ENCODE measurements around the gene SLC9A9.
A peak's percentile ranks its signal among the peaks of the same experiment; 100 is the strongest.

SLC9A9 gene

GRCh38 chr3:143307613-143308183 is 540.6 kb downstream of the SLC9A9 start:
- Histone ChIP-seq H3K56ac (ENCODE audit: low read length) (no peak overlapping the region), H4K5ac (ENCODE audit: low read length) (no peak overlapping the region), H3K4me2 (ENCODE audit: low read length) (no peak overlapping the region), H3K9ac (ENCODE audit: low read length) (no peak overlapping the region), H3K79me2 (ENCODE audit: control insufficient read depth, insufficient read depth, low read length) (no peaks in the 10 kb centered on the region), H3K79me1 (ENCODE audit: low read length) (no peaks in the 10 kb centered on the region), H3K36me3 (ENCODE audit: control insufficient read depth, insufficient read depth, low read length) (no peaks in the 10 kb centered on the region), H3K27ac (ENCODE audit: low read depth, low read length) (no peak overlapping the region), H2BK120ac (ENCODE audit: low read depth, low read length) (no peak overlapping the region), H3K4ac (ENCODE audit: low read depth, low read length) (no peak overlapping the region), H3K4me1 (ENCODE audit: control insufficient read depth, low read depth, low read length) (no peaks in the 10 kb centered on the region), H3K23ac (ENCODE audit: low read length) (no peak overlapping the region), H3K27me3 (ENCODE audit: insufficient read depth, low read length, poor library complexity) (no peaks in the 10 kb centered on the region), H3K18ac (ENCODE audit: low read length) (no peak overlapping the region), H2BK15ac (replicated peaks; ENCODE audit: low read depth) (no peak overlapping the region), H2BK5ac (ENCODE audit: low read length) (no peak overlapping the region), H3K4me3 (ENCODE audit: low read length) (no peak overlapping the region), H4K8ac (ENCODE audit: low read depth, low read length) (no peak overlapping the region), H2AK5ac (ENCODE audit: low read length) (no peak overlapping the region)
- no CpG with 5 or more reads among the region's 1 CpG for WGBS (ENCODE audit: extremely low coverage, insufficient coverage, low lambda C conversion rate)
- DNase-seq: peak; percentile 19

- Histone ChIP-seq H3K4me2 (ENCODE audit: low read length) (no peak overlapping the region), H3K79me2 (ENCODE audit: control insufficient read depth, insufficient read depth, low read length) (no peaks in the 10 kb centered on the region), H4K8ac (ENCODE audit: low read depth, low read length) (no peak overlapping the region), H3K18ac (ENCODE audit: low read length) (no peak overlapping the region), H3K4me3 (ENCODE audit: low read length) (no peak overlapping the region), H3K27me3 (ENCODE audit: insufficient read depth, low read length, poor library complexity) (no peaks in the 10 kb centered on the region), H3K36me3 (ENCODE audit: control insufficient read depth, insufficient read depth, low read length) (no peaks in the 10 kb centered on the region), H2BK5ac (ENCODE audit: low read length) (no peak overlapping the region), H2BK120ac (ENCODE audit: low read depth, low read length) (no peak overlapping the region), H3K4ac (ENCODE audit: low read depth, low read length) (no peak overlapping the region), H2AK5ac (ENCODE audit: low read length) (no peak overlapping the region), H3K4me1 (ENCODE audit: control insufficient read depth, low read depth, low read length) (no peaks in the 10 kb centered on the region), H3K23ac (ENCODE audit: low read length) (no peak overlapping the region), H3K79me1 (ENCODE audit: low read length) (no peaks in the 10 kb centered on the region), H3K27ac (ENCODE audit: low read depth, low read length) (no peak overlapping the region), H4K5ac (ENCODE audit: low read length) (no peak overlapping the region), H3K9ac (ENCODE audit: low read length) (no peak overlapping the region), H2BK15ac (replicated peaks; ENCODE audit: low read depth) (no peak overlapping the region), H3K56ac (ENCODE audit: low read length) (no peak overlapping the region)
- WGBS (ENCODE audit: extremely low coverage, insufficient coverage, low lambda C conversion rate): no CpG with 5 or more reads among the region's 1 CpG
- no peak for DNase-seq
Measured at GRCh38 chr3:143306407-143306806, 541.9 kb downstream of the SLC9A9 start.

GRCh38 chr3:143302638-143303171 is 545.6 kb downstream of the SLC9A9 start:
- Histone ChIP-seq H2BK15ac (replicated peaks; ENCODE audit: low read depth) (no peak overlapping the region), H4K8ac (ENCODE audit: low read depth, low read length) (no peak overlapping the region), H2BK5ac (ENCODE audit: low read length) (no peak overlapping the region), H3K4me3 (ENCODE audit: low read length) (no peak overlapping the region), H3K18ac (ENCODE audit: low read length) (no peak overlapping the region), H3K27me3 (ENCODE audit: insufficient read depth, low read length, poor library complexity) (no peaks in the 10 kb centered on the region), H3K4me2 (ENCODE audit: low read length) (no peak overlapping the region), H3K4ac (ENCODE audit: low read depth, low read length) (no peak overlapping the region), H2BK120ac (ENCODE audit: low read depth, low read length) (no peak overlapping the region), H3K79me2 (ENCODE audit: control insufficient read depth, insufficient read depth, low read length) (no peaks in the 10 kb centered on the region), H3K79me1 (ENCODE audit: low read length) (no peaks in the 10 kb centered on the region), H2AK5ac (ENCODE audit: low read length) (no peak overlapping the region), H3K9ac (ENCODE audit: low read length) (no peak overlapping the region), H3K23ac (ENCODE audit: low read length) (no peak overlapping the region), H3K4me1 (ENCODE audit: control insufficient read depth, low read depth, low read length) (no peaks in the 10 kb centered on the region), H3K27ac (ENCODE audit: low read depth, low read length) (no peak overlapping the region), H4K5ac (ENCODE audit: low read length) (no peak overlapping the region), H3K56ac (ENCODE audit: low read length) (no peak overlapping the region), H3K36me3 (ENCODE audit: control insufficient read depth, insufficient read depth, low read length) (no peaks in the 10 kb centered on the region)
- peak; percentile 11 for DNase-seq
- WGBS (ENCODE audit: extremely low coverage, insufficient coverage, low lambda C conversion rate): no CpG with 5 or more reads among the region's 11 CpGs

GRCh38 chr3:143301031-143301901 is 547.0 kb downstream of the SLC9A9 start:
- Histone ChIP-seq H4K5ac (ENCODE audit: low read length) (no peak overlapping the region), H3K79me1 (ENCODE audit: low read length) (no peaks in the 10 kb centered on the region), H3K27ac (ENCODE audit: low read depth, low read length) (no peak overlapping the region), H3K36me3 (ENCODE audit: control insufficient read depth, insufficient read depth, low read length) (no peaks in the 10 kb centered on the region), H2BK15ac (replicated peaks; ENCODE audit: low read depth) (no peak overlapping the region), H4K8ac (ENCODE audit: low read depth, low read length) (no peak overlapping the region), H3K4ac (ENCODE audit: low read depth, low read length) (no peak overlapping the region), H2BK5ac (ENCODE audit: low read length) (no peak overlapping the region), H3K18ac (ENCODE audit: low read length) (no peak overlapping the region), H3K23ac (ENCODE audit: low read length) (no peak overlapping the region), H3K4me2 (ENCODE audit: low read length) (no peak overlapping the region), H3K9ac (ENCODE audit: low read length) (no peak overlapping the region), H3K56ac (ENCODE audit: low read length) (no peak overlapping the region), H3K27me3 (ENCODE audit: insufficient read depth, low read length, poor library complexity) (no peaks in the 10 kb centered on the region), H3K4me1 (ENCODE audit: control insufficient read depth, low read depth, low read length) (no peaks in the 10 kb centered on the region), H3K4me3 (ENCODE audit: low read length) (no peak overlapping the region), H3K79me2 (ENCODE audit: control insufficient read depth, insufficient read depth, low read length) (no peaks in the 10 kb centered on the region), H2BK120ac (ENCODE audit: low read depth, low read length) (no peak overlapping the region), H2AK5ac (ENCODE audit: low read length) (no peak overlapping the region)
- DNase-seq: peak; percentile 16
- WGBS (ENCODE audit: extremely low coverage, insufficient coverage, low lambda C conversion rate): no CpG with 5 or more reads among the region's 5 CpGs

GRCh38 chr3:143298886-143299535 is 549.3 kb downstream of the SLC9A9 start:
- no peak overlapping the region for H3K18ac ChIP-seq (ENCODE audit: low read length)
- no peak overlapping the region for H3K27ac ChIP-seq (ENCODE audit: low read depth, low read length)
- no peak overlapping the region for H2BK15ac ChIP-seq (replicated peaks; ENCODE audit: low read depth)
- no peak overlapping the region for H3K23ac ChIP-seq (ENCODE audit: low read length)
- no peaks in the 10 kb centered on the region for H3K36me3 ChIP-seq (ENCODE audit: control insufficient read depth, insufficient read depth, low read length)
- no peak overlapping the region for H3K9ac ChIP-seq (ENCODE audit: low read length)
- H3K27me3 ChIP-seq (ENCODE audit: insufficient read depth, low read length, poor library complexity): no peaks in the 10 kb centered on the region
- H4K8ac ChIP-seq (ENCODE audit: low read depth, low read length): no peak overlapping the region
- H3K4me2 ChIP-seq (ENCODE audit: low read length): no peak overlapping the region
- H2BK5ac ChIP-seq (ENCODE audit: low read length): no peak overlapping the region
- H3K4me3 ChIP-seq (ENCODE audit: low read length): no peak overlapping the region
- H3K4me1 ChIP-seq (ENCODE audit: control insufficient read depth, low read depth, low read length): no peaks in the 10 kb centered on the region
- H3K79me1 ChIP-seq (ENCODE audit: low read length): no peaks in the 10 kb centered on the region
- H3K56ac ChIP-seq (ENCODE audit: low read length): no peak overlapping the region
- H2BK120ac ChIP-seq (ENCODE audit: low read depth, low read length): no peak overlapping the region
- no peak overlapping the region for H2AK5ac ChIP-seq (ENCODE audit: low read length)
- DNase-seq: no peak
- no peak overlapping the region for H3K4ac ChIP-seq (ENCODE audit: low read depth, low read length)
- no peak overlapping the region for H4K5ac ChIP-seq (ENCODE audit: low read length)
- no peaks in the 10 kb centered on the region for H3K79me2 ChIP-seq (ENCODE audit: control insufficient read depth, insufficient read depth, low read length)
- WGBS (ENCODE audit: extremely low coverage, insufficient coverage, low lambda C conversion rate): no CpG with 5 or more reads among the region's 5 CpGs
